ENCODE measurements around the gene RBBP8.

DNA sequence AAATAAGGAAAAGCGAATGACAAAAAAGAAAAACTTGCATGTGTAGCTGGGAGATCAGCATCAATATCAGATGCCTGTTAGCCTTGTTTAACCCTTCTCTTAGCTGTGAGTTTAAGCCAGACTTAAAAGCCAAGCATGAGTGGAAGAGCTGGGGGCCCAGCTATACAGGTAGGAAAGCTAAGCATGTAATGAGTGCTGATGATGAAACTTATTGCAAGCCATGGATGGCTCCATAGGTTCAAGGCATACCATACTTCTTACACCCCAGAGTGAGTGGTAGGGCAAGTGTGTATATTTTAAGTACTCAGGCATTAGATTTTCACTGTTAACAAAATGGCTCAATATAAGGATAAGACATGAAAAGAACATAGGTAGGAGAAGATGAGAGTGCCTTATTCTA is 28.0 kb downstream of the RBBP8 start:
- no peak for TF ChIP-seq RAD21 (IDR thresholded peaks at IDR 0.05; ENCODE audit: low read depth)
- TF ChIP-seq EP300 (IDR thresholded peaks at IDR 0.05; ENCODE audit: borderline replicate concordance): no peak
- TF ChIP-seq, protein P1, sequence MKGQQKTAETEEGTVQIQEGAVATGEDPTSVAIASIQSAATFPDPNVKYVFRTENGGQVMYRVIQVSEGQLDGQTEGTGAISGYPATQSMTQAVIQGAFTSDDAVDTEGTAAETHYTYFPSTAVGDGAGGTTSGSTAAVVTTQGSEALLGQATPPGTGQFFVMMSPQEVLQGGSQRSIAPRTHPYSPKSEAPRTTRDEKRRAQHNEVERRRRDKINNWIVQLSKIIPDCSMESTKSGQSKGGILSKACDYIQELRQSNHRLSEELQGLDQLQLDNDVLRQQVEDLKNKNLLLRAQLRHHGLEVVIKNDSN (IDR thresholded peaks at IDR 0.05): no peak
- TF ChIP-seq TCF12 (IDR thresholded peaks at IDR 0.05; ENCODE audit: low read depth): no peak
